ENCODE data around the gene PCGF5. TPM values are rescaled to one million over a fixed set of nuclear protein-coding genes. Genes with fewer than 3 reads are reported as not detected.
A peak's percentile ranks its signal among the peaks of the same experiment; 100 is the strongest.

The PCGF5 gene
- total and polyA plus RNA-seq, 11 donors = 54.2 to 90.7 (median 85.6) TPM

DNA sequence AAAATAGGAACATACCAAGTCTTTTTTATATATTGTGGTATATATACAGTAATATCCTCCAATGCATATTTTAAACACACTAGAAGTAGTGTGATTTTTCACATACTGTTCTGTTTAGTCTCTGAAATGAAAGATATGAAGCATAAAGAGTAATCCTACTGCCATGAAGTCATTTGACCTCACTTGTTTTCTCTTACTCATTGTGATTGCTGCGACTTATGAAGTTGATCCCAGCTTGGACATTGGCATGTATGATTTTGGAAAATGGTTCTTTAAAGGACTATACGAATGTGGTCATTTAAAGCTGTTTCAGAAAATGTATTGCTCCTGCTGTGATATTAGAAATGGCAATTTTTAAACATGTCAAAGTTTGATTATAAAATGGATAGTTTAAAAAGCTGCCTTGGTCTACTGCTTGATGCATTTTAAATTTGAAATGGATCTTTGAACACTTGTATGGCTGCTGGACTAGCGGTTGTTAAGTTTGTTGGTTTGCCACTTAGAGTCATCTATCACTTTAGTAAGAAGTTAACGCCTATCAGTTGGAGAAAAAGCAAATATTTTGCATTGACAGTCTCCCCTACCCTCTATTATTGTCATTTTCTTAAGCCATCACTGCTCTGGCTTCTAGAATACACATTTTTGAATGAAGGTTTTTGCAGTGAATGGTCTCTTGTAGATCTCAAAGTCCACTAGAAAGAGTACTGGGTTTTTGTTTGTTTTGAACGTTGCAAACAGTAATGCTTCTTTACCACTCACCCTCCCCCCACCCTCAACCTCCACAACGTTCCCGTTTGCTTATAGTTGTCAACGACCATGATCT is 881 bp upstream of the PCGF5 start:
- Histone ChIP-seq H3K4me3 (peak overlapping the region in 9 of 12 donors; percentile 75 to 99 (median 94)), H3K27ac (peak overlapping the region in 8 of 12 donors; percentile 27 to 98 (median 92)), H3K4me1 (peaks cover 0 to 55% (median 35%) of the 10 kb centered on the region in 12 donors), H3K9me3 (no peaks in the 10 kb centered on the region), H3K27me3 (no peaks in the 10 kb centered on the region), H3K36me3 (peaks cover 0 to 15% (median 0%) of the 10 kb centered on the region in 9 donors)
- intact Hi-C loops (cut with DNase I) = loop anchor here in 9 of 10 donors (1.0 to 10.0 kb wide), 5 partner anchors 55 to 62 kb away; no protein-coding TSS in a partner anchor
- no peak for ATAC-seq
- 35 to 39% (median 38%) methylated on average over 8 of the region's 8 CpGs for WGBS, 4 donors
- TF ChIP-seq POLR2A (IDR thresholded peaks at IDR 0.05) = no peak
- TF ChIP-seq, protein P1, sequence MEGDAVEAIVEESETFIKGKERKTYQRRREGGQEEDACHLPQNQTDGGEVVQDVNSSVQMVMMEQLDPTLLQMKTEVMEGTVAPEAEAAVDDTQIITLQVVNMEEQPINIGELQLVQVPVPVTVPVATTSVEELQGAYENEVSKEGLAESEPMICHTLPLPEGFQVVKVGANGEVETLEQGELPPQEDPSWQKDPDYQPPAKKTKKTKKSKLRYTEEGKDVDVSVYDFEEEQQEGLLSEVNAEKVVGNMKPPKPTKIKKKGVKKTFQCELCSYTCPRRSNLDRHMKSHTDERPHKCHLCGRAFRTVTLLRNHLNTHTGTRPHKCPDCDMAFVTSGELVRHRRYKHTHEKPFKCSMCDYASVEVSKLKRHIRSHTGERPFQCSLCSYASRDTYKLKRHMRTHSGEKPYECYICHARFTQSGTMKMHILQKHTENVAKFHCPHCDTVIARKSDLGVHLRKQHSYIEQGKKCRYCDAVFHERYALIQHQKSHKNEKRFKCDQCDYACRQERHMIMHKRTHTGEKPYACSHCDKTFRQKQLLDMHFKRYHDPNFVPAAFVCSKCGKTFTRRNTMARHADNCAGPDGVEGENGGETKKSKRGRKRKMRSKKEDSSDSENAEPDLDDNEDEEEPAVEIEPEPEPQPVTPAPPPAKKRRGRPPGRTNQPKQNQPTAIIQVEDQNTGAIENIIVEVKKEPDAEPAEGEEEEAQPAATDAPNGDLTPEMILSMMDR (IDR thresholded peaks at IDR 0.05) = no peak
- no peak for DNase-seq

DNA sequence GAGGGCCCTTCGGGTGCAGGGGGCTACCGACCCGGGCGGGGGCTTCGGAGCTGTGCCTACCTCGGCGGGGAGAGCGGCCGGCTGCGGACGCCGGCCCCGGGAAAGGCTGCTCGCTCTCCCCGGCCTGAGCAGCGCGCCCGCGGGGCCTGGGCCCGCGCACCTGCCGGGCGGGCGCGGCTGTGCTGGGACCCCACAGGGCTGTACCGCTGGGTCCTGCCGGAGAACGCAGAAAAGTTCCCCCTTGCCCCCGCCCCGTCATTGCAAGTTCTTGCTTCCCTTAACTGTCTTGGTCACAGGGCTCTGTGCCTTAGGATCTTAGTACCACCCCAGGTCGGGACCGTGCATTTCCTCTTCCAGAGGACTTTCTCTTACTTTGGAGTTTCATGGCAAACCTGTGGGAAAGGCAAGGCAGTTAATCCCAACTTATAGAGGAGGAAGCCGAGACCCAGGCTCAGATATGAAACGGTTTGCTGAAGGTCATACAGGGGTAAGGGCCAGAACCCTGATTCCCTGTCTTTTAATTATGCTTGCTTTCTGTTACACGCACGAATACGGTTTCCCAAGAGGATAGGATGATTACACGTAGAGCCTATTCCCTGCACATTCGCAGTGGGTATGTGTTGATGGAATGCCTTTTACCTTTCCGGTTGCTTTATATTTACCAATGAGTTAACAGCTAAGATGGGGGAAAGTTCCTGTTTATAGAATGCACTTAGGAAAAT is 652 bp downstream of the PCGF5 start:
- intact Hi-C loops (cut with DNase I) = loop anchor here (1.0 to 10.0 kb wide), 6 partner anchors 56 to 64 kb away; no protein-coding TSS in a partner anchor
- Histone ChIP-seq H3K27me3 (no peaks in the 10 kb centered on the region), H3K9me3 (no peaks in the 10 kb centered on the region), H3K27ac (peak overlapping the region; percentile 75 to 98 (median 92)), H3K4me1 (peaks cover 0 to 54% (median 40%) of the 10 kb centered on the region in 12 donors), H3K4me3 (peak overlapping the region; percentile 72 to 99 (median 92)), H3K36me3 (peaks cover 0 to 15% (median 5%) of the 10 kb centered on the region in 9 donors)
- peak in 4 of 5 donors; percentile 29 to 36 (median 34) for DNase-seq
- peak in 3 of 4 donors; percentile 14 to 64 (median 58) for ATAC-seq
- TF ChIP-seq POLR2A (IDR thresholded peaks at IDR 0.05) = no peak
- WGBS, 4 donors = 1 to 3% (median 1%) methylated on average over 10 to 40 of the region's 40 CpGs

DNA sequence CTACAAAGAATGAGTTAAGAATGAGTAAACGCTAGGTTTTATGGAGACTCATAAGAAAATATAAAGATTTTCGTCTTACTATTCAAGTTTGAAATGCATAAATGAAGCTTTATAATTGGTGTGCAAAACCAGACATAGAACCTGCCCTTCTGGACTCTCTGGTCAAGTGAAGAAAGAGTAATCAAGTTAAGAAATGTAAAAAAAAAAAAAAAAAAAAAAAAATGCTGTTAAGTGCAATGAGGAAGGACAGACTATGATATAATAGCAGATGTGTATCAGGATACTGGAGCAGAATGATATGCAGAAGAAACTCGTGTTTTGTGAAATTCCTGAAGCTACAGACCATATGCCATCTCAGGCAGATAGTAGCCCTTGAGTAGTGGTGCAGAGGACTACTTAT is 5.6 kb downstream of the PCGF5 start:
- no peaks in the 10 kb centered on the region for H3K9me3 ChIP-seq
- ATAC-seq (no peak), DNase-seq (no peak)
- intact Hi-C loops (cut with DNase I) = loop anchor here in 1 of 10 donors (10.0 kb wide), 1 partner anchor 61 kb away; no protein-coding TSS in a partner anchor
- WGBS, 4 donors = 84 to 88% (median 86%) methylated on average over 3 of the region's 3 CpGs
- no peaks in the 10 kb centered on the region for H3K27me3 ChIP-seq
- H3K4me3 ChIP-seq = no peak overlapping the region
- peaks cover 0 to 39% (median 18%) of the 10 kb centered on the region in 9 donors for H3K36me3 ChIP-seq
- no peak for TF ChIP-seq POLR2A (IDR thresholded peaks at IDR 0.05)
- TF ChIP-seq, protein P1 (IDR thresholded peaks at IDR 0.05) = no peak
- H3K4me1 ChIP-seq = peaks cover 0 to 68% (median 39%) of the 10 kb centered on the region in 12 donors
- H3K27ac ChIP-seq = no peak overlapping the region

DNA sequence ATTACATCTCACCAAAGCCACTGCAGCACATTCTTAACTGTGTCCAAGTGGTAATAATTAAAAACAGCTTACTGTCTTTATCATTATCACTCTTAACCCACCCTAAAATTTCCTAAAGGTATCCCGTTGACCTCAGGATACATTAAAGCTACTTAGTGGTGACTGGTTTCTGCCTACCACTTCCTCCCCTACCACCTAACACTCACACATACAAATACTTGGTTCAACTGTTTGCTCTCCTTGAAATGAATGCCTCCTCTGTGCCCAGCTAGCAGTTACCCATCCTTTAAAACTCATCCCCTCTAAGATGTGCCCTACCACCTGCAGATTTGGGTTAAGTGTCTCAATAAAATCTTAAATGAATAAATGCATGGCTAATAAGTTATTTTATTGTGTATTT is 7.1 kb downstream of the PCGF5 start:
- TF ChIP-seq, protein P1 (IDR thresholded peaks at IDR 0.05) = no peak
- TF ChIP-seq POLR2A (IDR thresholded peaks at IDR 0.05) = no peak
- Histone ChIP-seq H3K27me3 (no peaks in the 10 kb centered on the region), H3K27ac (no peak overlapping the region), H3K36me3 (peaks cover 0 to 39% (median 18%) of the 10 kb centered on the region in 9 donors), H3K9me3 (no peaks in the 10 kb centered on the region), H3K4me3 (no peak overlapping the region), H3K4me1 (peaks cover 0 to 54% (median 28%) of the 10 kb centered on the region in 12 donors)
- WGBS, 4 donors = 59 to 67% (median 63%) methylated on average over 1 of the region's 1 CpG
- intact Hi-C loops (cut with DNase I) = loop anchor here in 1 of 10 donors (10.0 kb wide), 1 partner anchor 63 kb away; no protein-coding TSS in a partner anchor
- ATAC-seq (no peak), DNase-seq (no peak)

All from heart left ventricle (tissue), 16 donors.